SHP77 treated with DMSO at 0.1 percent for 48 hours (cell line): Measurements from ENCODE around the gene MBD3L2B.

ENCODE experiments used
- DNase-seq: peaks from one replicate; lab custom pipeline; 2025; lab: John Stamatoyannopoulos, UW

The MBD3L2B gene

GRCh38 chr19:7010722-7011593, 10.3 kb downstream of the MBD3L2B start:
- DNase-seq: no peak

GRCh38 chr19:7007859-7008258, 13.4 kb downstream of the MBD3L2B start:
- DNase-seq: no peak

- DNase-seq: no peak
These were observed 15.0 kb downstream of the MBD3L2B start for GRCh38 chr19:7006135-7006704.

GRCh38 chr19:7004313-7004931, 16.8 kb downstream of the MBD3L2B start:
- DNase-seq: no peak

GRCh38 chr19:7000816-7001215, 20.4 kb downstream of the MBD3L2B start:
- no peak for DNase-seq

GRCh38 chr19:7000333-7000732, 20.9 kb downstream of the MBD3L2B start:
- DNase-seq: no peak

- no peak for DNase-seq
These were observed 21.3 kb downstream of the MBD3L2B start for GRCh38 chr19:6999933-7000332.

- DNase-seq: no peak
These were observed 23.4 kb downstream of the MBD3L2B start for GRCh38 chr19:6997679-6998445.

GRCh38 chr19:6996810-6997209, 24.4 kb downstream of the MBD3L2B start:
- DNase-seq: no peak

- no peak for DNase-seq
These were observed 26.2 kb downstream of the MBD3L2B start for GRCh38 chr19:6995054-6995453.

- DNase-seq: no peak
These were observed 33.0 kb downstream of the MBD3L2B start for GRCh38 chr19:6988257-6988656.

- no peak for DNase-seq
These were observed 33.4 kb downstream of the MBD3L2B start for GRCh38 chr19:6987850-6988249.

- DNase-seq: no peak
These were observed 37.8 kb downstream of the MBD3L2B start for GRCh38 chr19:6983448-6983847.

- no peak for DNase-seq
These were observed 41.8 kb downstream of the MBD3L2B start for GRCh38 chr19:6979399-6979798.

- DNase-seq: no peak
These were observed 45.0 kb downstream of the MBD3L2B start for GRCh38 chr19:6976197-6976596.

GRCh38 chr19:6971366-6971765, 49.9 kb downstream of the MBD3L2B start:
- no peak for DNase-seq

GRCh38 chr19:6970443-6970842, 50.8 kb downstream of the MBD3L2B start:
- no peak for DNase-seq

- no peak for DNase-seq
These were observed 51.2 kb downstream of the MBD3L2B start for GRCh38 chr19:6970021-6970420.

- DNase-seq: no peak
These were observed 51.7 kb downstream of the MBD3L2B start for GRCh38 chr19:6969490-6969889.
